GM19193 (cell line): ENCODE results near the gene ZNF454.

Source experiments
- POLR2A ChIP-seq: IDR thresholded peaks from 4 replicates; pipeline ENCODE4 v1.6.1; 2011; ENCODE audit not compliant: insufficient read depth, insufficient read length; ENCODE audit errors: extremely low read depth

The ZNF454 gene

GRCh38 chr5:178940569-178941360, at the start of gene ZNF454:
ZNF454 (plus strand) TSS chr5:178941198; CDS start chr5:178942792, 1,594 bp downstream.
- TF ChIP-seq POLR2A, result no peak

GRCh38 chr5:178895615-178896571, 45.1 kb upstream of the ZNF454 start, which contains the start of gene ZFP2:
ZFP2 (plus strand) TSS chr5:178895913; CDS start chr5:178931314, 35,401 bp downstream.
- no peak for TF ChIP-seq POLR2A

- TF ChIP-seq POLR2A, result no peak
These were observed 41.7 kb upstream of the ZNF454 start for GRCh38 chr5:178899289-178899688.

- TF ChIP-seq POLR2A, result no peak
These were observed 38.1 kb upstream of the ZNF454 start for GRCh38 chr5:178902849-178903248.

GRCh38 chr5:178931846-178932760, 8.9 kb upstream of the ZNF454 start:
- TF ChIP-seq POLR2A, result no peak

GRCh38 chr5:178941361-178941760, 363 bp downstream of the ZNF454 start:
- no peak for TF ChIP-seq POLR2A

GRCh38 chr5:178965465-178966055, 24.6 kb downstream of the ZNF454 start:
- no peak for TF ChIP-seq POLR2A

GRCh38 chr5:178981381-178981780, 40.4 kb downstream of the ZNF454 start:
- TF ChIP-seq POLR2A, result no peak

- TF ChIP-seq POLR2A, result no peak
These were observed 41.9 kb downstream of the ZNF454 start for GRCh38 chr5:178982941-178983340.

- no peak for TF ChIP-seq POLR2A
These were observed 42.7 kb downstream of the ZNF454 start for GRCh38 chr5:178983728-178984127.

- no peak for TF ChIP-seq POLR2A
These were observed 43.4 kb downstream of the ZNF454 start for GRCh38 chr5:178984145-178985072.

GRCh38 chr5:178986326-178986960, 45.4 kb downstream of the ZNF454 start:
- no peak for TF ChIP-seq POLR2A
